Fibroblast of lung (primary cell): ENCODE results near the gene CTBP2.

Experiments used
- EZH2 ChIP-seq: IDR thresholded peaks from 2 replicates; pipeline ENCODE4 v1.5.1; 2012; ENCODE audit warnings: low read length, control low read depth, mild to moderate bottlenecking; ENCODE audit errors: missing control alignments
- TF ChIP-seq, protein P1 (sequence below), 2 donors: IDR thresholded peaks in 1 of 2; conservative IDR thresholded peaks in 1 of 2; 1 replicate in 1 of 2; 2 replicates in 1 of 2; pipeline ENCODE4 v1.5.1; 2011 to 2012; ENCODE audit warnings: low read length in 2 of 2, control low read depth in 1 of 2, inconsistent platforms in 1 of 2, low read depth in 1 of 2, mild to moderate bottlenecking in 1 of 2

DNA sequence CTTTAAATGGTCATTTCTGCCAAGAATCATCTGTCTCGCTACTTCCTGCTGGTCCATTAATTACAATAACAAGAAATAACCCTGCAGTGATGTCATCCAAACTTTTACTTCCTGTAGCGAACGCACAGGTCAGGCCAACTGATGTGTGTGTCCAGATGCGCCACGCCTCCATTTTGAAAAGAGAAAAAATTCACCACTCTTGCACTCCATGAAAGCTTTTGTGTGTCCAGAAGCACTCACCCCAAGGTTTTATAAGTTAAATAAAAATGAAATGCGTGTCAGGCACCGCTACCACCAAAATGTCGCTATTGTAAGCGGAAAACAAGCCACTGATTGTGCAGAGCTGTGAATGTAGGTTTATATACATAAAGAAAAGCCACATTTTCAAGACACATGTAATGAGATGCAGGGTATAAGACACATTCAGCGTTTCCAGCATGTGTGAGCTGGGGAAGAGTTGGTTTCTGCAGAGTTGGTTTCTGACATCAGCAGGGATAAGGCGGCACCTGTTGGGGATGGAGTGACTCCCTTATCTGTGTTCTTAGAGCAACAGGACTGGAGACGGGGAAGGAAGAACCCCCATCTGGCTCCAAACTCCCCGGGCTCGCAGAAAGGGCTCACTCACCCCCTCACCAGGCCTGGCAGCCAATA lies 83.3 kb downstream of the CTBP2 start:
- TF ChIP-seq, protein P1, sequence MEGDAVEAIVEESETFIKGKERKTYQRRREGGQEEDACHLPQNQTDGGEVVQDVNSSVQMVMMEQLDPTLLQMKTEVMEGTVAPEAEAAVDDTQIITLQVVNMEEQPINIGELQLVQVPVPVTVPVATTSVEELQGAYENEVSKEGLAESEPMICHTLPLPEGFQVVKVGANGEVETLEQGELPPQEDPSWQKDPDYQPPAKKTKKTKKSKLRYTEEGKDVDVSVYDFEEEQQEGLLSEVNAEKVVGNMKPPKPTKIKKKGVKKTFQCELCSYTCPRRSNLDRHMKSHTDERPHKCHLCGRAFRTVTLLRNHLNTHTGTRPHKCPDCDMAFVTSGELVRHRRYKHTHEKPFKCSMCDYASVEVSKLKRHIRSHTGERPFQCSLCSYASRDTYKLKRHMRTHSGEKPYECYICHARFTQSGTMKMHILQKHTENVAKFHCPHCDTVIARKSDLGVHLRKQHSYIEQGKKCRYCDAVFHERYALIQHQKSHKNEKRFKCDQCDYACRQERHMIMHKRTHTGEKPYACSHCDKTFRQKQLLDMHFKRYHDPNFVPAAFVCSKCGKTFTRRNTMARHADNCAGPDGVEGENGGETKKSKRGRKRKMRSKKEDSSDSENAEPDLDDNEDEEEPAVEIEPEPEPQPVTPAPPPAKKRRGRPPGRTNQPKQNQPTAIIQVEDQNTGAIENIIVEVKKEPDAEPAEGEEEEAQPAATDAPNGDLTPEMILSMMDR (conservative IDR thresholded peaks at IDR 0.05 in 1 of 2, IDR thresholded peaks at IDR 0.05 in 1 of 2; ENCODE audit: low read depth in 1 of 2, low read length in 2 of 2), result no peak
- TF ChIP-seq EZH2, result no peak
